CD4-positive, CD25-positive, alpha-beta regulatory T cell (primary cell): ENCODE results near the gene ACER3. TPM values are rescaled to one million over a fixed set of nuclear protein-coding genes. Genes with fewer than 3 reads are reported as not detected.
A peak's percentile ranks its signal among the peaks of the same experiment; 100 is the strongest.

ENCODE experiments used
- ATAC-seq, 2 donors: fragments of 150-1000 bp; cut with Tn5 transposase; one replicate each; pipeline ENCODE4 v1.10.0; 2021; ENCODE audit warnings: low read depth in 2 of 2, moderate number of reproducible peaks in 2 of 2, moderate library complexity in 1 of 2
- DNase-seq, 3 donors: peaks; one replicate each; pipeline versions ENCODE4 v3.0.0 to v3.0.0-alpha.2; 2012 to 2022; ENCODE audit warnings: mixed read lengths in 1 of 3
- H3K27ac ChIP-seq: one replicate; pipeline ENCODE4 v1.7.0; 2013; ENCODE audit warnings: mild to moderate bottlenecking, low read length; ENCODE audit not compliant: insufficient read depth, poor library complexity, severe bottlenecking
- H3K27me3 ChIP-seq: one replicate; pipeline ENCODE4 v1.7.0; 2013; ENCODE audit warnings: low read length; ENCODE audit not compliant: control insufficient read depth, insufficient read depth
- H3K36me3 ChIP-seq: one replicate; pipeline ENCODE4 v1.7.0; 2013; ENCODE audit warnings: mild to moderate bottlenecking, low read length, moderate library complexity; ENCODE audit not compliant: control insufficient read depth, insufficient read depth
- H3K4me1 ChIP-seq: 2 replicates; pipeline ENCODE4 v1.7.0; 2013; ENCODE audit warnings: mild to moderate bottlenecking, low read length; ENCODE audit not compliant: insufficient read depth, control insufficient read depth, poor library complexity, severe bottlenecking
- H3K4me3 ChIP-seq: one replicate; pipeline ENCODE4 v1.7.0; 2013; ENCODE audit warnings: low read depth, mild to moderate bottlenecking, low read length, moderate library complexity
- H3K9me3 ChIP-seq, 2 experiments: 1 replicate in 1 of 2; 2 replicates in 1 of 2; pipeline ENCODE4 v1.7.0; 2013; ENCODE audit warnings: low read length in 2 of 2, mild to moderate bottlenecking in 1 of 2, moderate library complexity in 1 of 2; ENCODE audit not compliant: control insufficient read depth in 2 of 2
- H3K27ac Mint-ChIP-seq, 3 donors: one replicate each; pipeline ENCODE4 v1.8.0; 2020 to 2022; ENCODE audit warnings: mild to moderate bottlenecking in 3 of 3, mixed read lengths in 3 of 3, moderate library complexity in 2 of 3
- H3K27me3 Mint-ChIP-seq: one replicate; pipeline ENCODE4 v1.8.0; 2022; ENCODE audit warnings: mild to moderate bottlenecking, mixed read lengths
- H3K36me3 Mint-ChIP-seq: one replicate; pipeline ENCODE4 v1.8.0; 2020; ENCODE audit warnings: mixed read lengths
- H3K4me1 Mint-ChIP-seq, 4 donors: one replicate each; pipeline ENCODE4 v1.8.0; 2020 to 2022; ENCODE audit warnings: mixed read lengths in 4 of 4, mild to moderate bottlenecking in 1 of 4
- H3K4me3 Mint-ChIP-seq, 4 donors: one replicate each; pipeline ENCODE4 v1.8.0; 2020 to 2022; ENCODE audit warnings: mild to moderate bottlenecking in 4 of 4, mixed read lengths in 4 of 4, moderate library complexity in 3 of 4
- H3K9me3 Mint-ChIP-seq, 7 donors: one replicate each; pipeline ENCODE4 v1.8.0; 2020 to 2022; ENCODE audit warnings: mixed read lengths in 7 of 7, mild to moderate bottlenecking in 3 of 7, moderate library complexity in 2 of 7
- polyA plus RNA-seq, 4 donors: library from polyadenylated mRNA; unstranded; fragments of 300-500 nt; fragmentation: Illumina TruSeq; gene quantifications; one replicate each; pipeline ENCODE4 v1.2.3, GENCODE V29; 2021
- total RNA-seq: library from RNA; stranded (reverse); gene quantifications from one replicate; pipeline ENCODE4 v1.2.3, GENCODE V29; 2022

ACER3 gene
- total and polyA plus RNA-seq, 5 donors from 2014 or later: 2.6 to 11.8 (median 4.4) TPM

DNA sequence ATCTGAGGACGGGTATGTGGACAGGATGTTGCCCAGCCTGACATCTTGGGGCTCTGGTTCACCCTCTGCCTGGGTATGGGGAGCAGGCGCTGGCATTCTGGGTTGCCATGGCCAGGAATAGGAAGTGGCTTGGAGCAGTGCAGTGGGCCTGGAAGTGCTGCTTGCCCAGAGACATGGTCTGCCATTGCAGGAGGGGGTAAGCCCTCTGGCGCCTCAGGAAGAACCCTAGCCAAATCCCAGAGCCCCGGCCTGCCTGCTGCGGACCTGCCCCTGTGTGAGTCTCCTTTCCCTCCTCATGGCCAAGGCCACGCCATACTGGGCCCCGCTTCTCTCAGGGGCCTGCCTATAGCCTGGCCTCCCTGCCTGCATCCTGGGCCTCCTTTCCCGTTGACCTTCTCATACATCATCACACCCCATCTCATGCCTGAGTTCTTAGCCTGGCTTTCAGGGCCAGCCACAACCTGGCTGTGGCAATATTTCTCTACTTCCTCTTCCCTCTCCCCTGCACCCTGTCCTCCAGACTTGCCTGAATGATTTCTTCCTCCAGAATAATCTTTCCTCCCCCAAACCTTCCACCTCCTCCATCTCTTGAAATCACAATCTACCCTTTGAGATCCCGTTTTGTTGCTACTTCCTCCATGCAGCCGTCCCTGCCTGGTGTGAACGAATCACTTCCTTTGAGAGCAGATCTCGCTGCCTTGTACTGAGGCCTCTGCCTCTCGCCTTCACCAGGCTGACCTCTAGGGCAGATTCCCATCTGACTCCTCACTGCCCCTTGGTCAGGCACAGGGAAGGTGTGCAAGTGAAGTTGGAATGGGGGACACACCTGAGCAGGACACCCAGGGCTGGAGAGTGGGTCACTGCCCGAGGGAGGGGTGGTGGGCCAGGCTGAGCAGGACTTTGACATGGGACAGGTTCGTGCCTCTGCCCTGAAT lies 211.2 kb downstream of the ACER3 start:
- no peak for ATAC-seq
- H3K9me3 Mint-ChIP-seq: no peaks in the 10 kb centered on the region
- no peaks in the 10 kb centered on the region for H3K9me3 ChIP-seq
- H3K27me3 ChIP-seq: no peaks in the 10 kb centered on the region
- H3K4me1 Mint-ChIP-seq: peaks cover 0 to 18% (median 5%) of the 10 kb centered on the region in 4 donors
- H3K36me3 Mint-ChIP-seq: peaks cover 5% of the 10 kb centered on the region
- H3K4me1 ChIP-seq: peaks cover 9% of the 10 kb centered on the region
- H3K27ac Mint-ChIP-seq: peak overlapping the region in 1 of 3 donors; percentile 22
- no peaks in the 10 kb centered on the region for H3K36me3 ChIP-seq
- no peak overlapping the region for H3K27ac ChIP-seq
- peaks cover 11% of the 10 kb centered on the region for H3K27me3 Mint-ChIP-seq
- no peak overlapping the region for H3K4me3 ChIP-seq
- H3K4me3 Mint-ChIP-seq: peak overlapping the region in 2 of 4 donors; percentile 39 to 47
- DNase-seq: no peak

DNA sequence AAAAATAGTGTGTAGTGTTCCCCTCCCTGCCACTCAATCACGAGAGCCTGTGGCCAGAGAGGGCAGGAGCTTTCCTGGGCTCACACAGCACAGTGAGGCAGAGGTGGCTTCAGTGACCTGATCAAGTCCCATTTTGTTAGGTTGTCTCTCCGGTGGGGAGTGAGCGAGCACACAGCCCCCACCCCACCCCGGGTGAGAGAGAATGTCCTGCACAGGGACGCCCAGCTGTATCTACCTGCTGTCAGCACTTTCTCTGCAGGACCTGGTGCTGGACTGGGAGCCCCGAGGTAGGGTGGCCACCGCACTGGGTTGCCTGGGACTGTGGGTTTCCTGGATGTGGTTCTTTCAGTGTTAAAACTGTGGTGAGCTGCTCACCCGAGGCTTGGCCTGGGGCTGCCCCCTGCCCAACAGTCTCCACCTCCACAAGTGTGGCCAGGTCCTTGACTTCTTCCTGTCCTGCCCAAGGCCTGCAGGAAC lies 212.2 kb downstream of the ACER3 start:
- Mint-ChIP-seq H3K27me3 (peaks cover 11% of the 10 kb centered on the region), H3K9me3 (no peaks in the 10 kb centered on the region), H3K4me3 (peak overlapping the region in 1 of 4 donors; percentile 47), H3K4me1 (peaks cover 0 to 12% (median 5%) of the 10 kb centered on the region in 4 donors), H3K36me3 (peaks cover 5% of the 10 kb centered on the region), H3K27ac (no peak overlapping the region)
- Histone ChIP-seq H3K27ac (no peak overlapping the region), H3K9me3 (no peaks in the 10 kb centered on the region), H3K4me1 (peaks cover under 1% of the 10 kb centered on the region), H3K27me3 (no peaks in the 10 kb centered on the region), H3K36me3 (no peaks in the 10 kb centered on the region), H3K4me3 (no peak overlapping the region)
- ATAC-seq (no peak), DNase-seq (no peak)

DNA sequence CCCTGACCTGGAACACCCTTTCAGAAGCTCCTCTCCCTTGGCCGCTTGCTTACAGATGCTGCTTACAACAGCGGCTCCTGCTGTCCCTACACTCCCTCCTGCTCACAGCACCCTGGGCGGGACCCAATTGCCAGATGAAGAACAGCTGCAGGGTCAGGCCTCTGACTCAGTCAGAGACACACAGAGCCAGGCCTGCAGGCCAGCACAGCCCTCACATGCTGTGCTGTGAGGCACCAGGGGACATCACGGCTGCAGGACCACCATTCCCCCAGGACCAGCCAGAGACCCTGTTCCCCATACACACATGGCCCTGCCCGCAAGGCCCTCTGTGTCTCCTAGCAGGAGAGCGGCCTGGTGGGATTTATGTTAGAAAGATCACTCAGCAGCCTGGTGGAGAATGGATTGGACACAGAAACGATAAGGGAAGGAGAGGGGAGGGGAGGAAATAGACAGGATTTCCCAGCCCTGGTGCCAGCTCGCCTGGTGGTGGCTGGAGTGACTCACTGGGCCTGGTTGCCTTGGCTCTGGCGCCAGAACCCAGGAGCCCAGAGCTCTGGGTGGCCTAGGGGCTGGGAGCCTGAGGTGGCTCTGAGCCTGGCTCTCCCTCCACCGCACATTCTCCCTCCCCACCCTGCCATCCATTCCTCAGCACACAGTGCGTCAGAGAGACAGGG lies 212.7 kb downstream of the ACER3 start:
- Histone ChIP-seq H3K9me3 (no peaks in the 10 kb centered on the region), H3K36me3 (no peaks in the 10 kb centered on the region), H3K27ac (no peak overlapping the region), H3K4me3 (no peak overlapping the region), H3K4me1 (no peaks in the 10 kb centered on the region), H3K27me3 (no peaks in the 10 kb centered on the region)
- peaks cover 5% of the 10 kb centered on the region for H3K36me3 Mint-ChIP-seq
- H3K27ac Mint-ChIP-seq: no peak overlapping the region
- peaks cover 0 to 10% (median 5%) of the 10 kb centered on the region in 4 donors for H3K4me1 Mint-ChIP-seq
- peaks cover 11% of the 10 kb centered on the region for H3K27me3 Mint-ChIP-seq
- H3K4me3 Mint-ChIP-seq: no peak overlapping the region
- DNase-seq (no peak), ATAC-seq (no peak)
- no peaks in the 10 kb centered on the region for H3K9me3 Mint-ChIP-seq

DNA sequence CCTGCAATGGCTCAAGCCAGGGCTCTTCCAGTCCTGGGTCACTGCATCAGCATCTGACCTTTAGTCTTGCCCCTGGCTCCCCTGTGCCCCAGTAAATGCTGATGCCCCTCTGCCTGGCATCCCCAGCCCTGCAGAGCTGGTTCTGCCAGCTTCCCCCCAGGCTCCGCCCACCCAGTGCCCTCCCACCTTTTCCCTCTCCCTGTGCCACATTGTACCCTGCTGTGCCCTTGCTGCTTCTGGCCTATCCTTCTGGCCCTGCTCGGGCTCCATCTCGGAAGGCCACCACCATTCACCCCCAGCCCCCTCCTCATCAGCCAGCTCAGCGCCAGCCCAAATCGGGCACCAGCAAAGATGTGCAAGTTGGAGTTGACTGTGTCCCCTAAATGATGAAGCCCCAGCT lies 213.5 kb downstream of the ACER3 start:
- H3K36me3 Mint-ChIP-seq: peaks cover 5% of the 10 kb centered on the region
- H3K36me3 ChIP-seq: no peaks in the 10 kb centered on the region
- DNase-seq: no peak
- peak overlapping the region in 1 of 4 donors; percentile 49 for H3K4me3 Mint-ChIP-seq
- H3K27ac ChIP-seq: no peak overlapping the region
- no peaks in the 10 kb centered on the region for H3K27me3 ChIP-seq
- no peak overlapping the region for H3K4me3 ChIP-seq
- H3K4me1 ChIP-seq: no peaks in the 10 kb centered on the region
- H3K27me3 Mint-ChIP-seq: peaks cover 11% of the 10 kb centered on the region
- no peak overlapping the region for H3K27ac Mint-ChIP-seq
- peaks cover 0 to 10% (median 5%) of the 10 kb centered on the region in 4 donors for H3K4me1 Mint-ChIP-seq
- no peak for ATAC-seq
- peaks cover 0 to 3% (median 0%) of the 10 kb centered on the region in 7 donors for H3K9me3 Mint-ChIP-seq
- H3K9me3 ChIP-seq: no peaks in the 10 kb centered on the region

DNA sequence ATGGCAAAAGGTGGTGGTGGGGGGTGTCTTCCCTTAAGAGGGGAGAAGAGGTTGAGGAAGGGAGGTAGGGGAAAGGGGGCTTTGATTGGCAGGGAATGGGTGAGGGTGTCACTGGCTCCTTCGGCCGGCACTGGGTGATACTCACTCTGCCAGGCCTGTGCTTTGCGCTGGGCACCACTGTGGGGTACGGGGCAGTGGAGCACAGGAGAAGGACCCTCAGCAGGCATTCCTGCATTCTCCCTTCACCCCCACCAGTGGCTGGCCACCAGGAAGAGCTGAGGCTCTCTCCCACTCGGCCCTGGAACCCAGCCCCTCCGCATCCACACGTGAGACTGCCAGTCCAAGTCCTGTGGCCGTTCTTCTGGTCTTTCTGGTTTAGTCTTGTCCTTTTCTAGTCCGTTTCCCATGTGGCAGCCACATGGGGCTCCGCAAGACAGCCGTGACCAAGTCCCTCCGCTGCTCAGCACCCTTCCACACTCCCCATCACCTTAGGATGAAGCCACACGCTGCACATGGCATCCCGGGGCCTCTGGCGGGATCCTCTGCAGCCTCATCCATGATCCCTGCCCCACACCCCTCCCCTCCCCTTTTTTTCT lies 214.0 kb downstream of the ACER3 start:
- Histone ChIP-seq H3K4me1 (no peaks in the 10 kb centered on the region), H3K36me3 (no peaks in the 10 kb centered on the region), H3K27ac (no peak overlapping the region), H3K4me3 (no peak overlapping the region), H3K9me3 (no peaks in the 10 kb centered on the region), H3K27me3 (no peaks in the 10 kb centered on the region)
- peaks cover 5% of the 10 kb centered on the region for H3K36me3 Mint-ChIP-seq
- no peak for DNase-seq
- peak overlapping the region in 1 of 4 donors; percentile 49 for H3K4me3 Mint-ChIP-seq
- no peak for ATAC-seq
- peaks cover 0 to 10% (median 5%) of the 10 kb centered on the region in 4 donors for H3K4me1 Mint-ChIP-seq
- H3K9me3 Mint-ChIP-seq: peaks cover 0 to 3% (median 0%) of the 10 kb centered on the region in 7 donors
- peaks cover 11% of the 10 kb centered on the region for H3K27me3 Mint-ChIP-seq
- H3K27ac Mint-ChIP-seq: no peak overlapping the region

GRCh38 chr11:77075425-77075905 lies 214.7 kb downstream of the ACER3 start:
- Histone ChIP-seq H3K4me1 (no peaks in the 10 kb centered on the region), H3K36me3 (no peaks in the 10 kb centered on the region), H3K4me3 (no peak overlapping the region), H3K27me3 (no peaks in the 10 kb centered on the region), H3K9me3 (no peaks in the 10 kb centered on the region), H3K27ac (no peak overlapping the region)
- Mint-ChIP-seq H3K36me3 (peaks cover 5% of the 10 kb centered on the region), H3K27ac (no peak overlapping the region), H3K4me3 (no peak overlapping the region), H3K27me3 (peaks cover 11% of the 10 kb centered on the region), H3K4me1 (peaks cover 0 to 10% (median 5%) of the 10 kb centered on the region in 4 donors), H3K9me3 (peaks cover 0 to 3% (median 0%) of the 10 kb centered on the region in 7 donors)
- ATAC-seq (no peak), DNase-seq (no peak)
